ENCODE results near the gene TEAD1. TPM values are rescaled to one million over a fixed set of nuclear protein-coding genes. Genes with fewer than 3 reads are reported as not detected.

The TEAD1 gene
- total RNA-seq, 1 donor from 2014 or later = 51.9 TPM

GRCh38 chr11:12629601-12630313 is 44.5 kb upstream of the TEAD1 start:
- Histone ChIP-seq H3K36me3 (no peaks in the 10 kb centered on the region), H3K27me3 (ENCODE audit: low read depth) (no peaks in the 10 kb centered on the region), H3K4me3 (no peak overlapping the region), H3K27ac (no peak overlapping the region), H3K4me1 (no peaks in the 10 kb centered on the region), H3K9me3 (no peaks in the 10 kb centered on the region)
- DNase-seq = no peak
- ATAC-seq = no peak
- intact Hi-C loops (cut with DNase I) = no loop called here
- TF ChIP-seq CTCF (IDR thresholded peaks at IDR 0.05) = no peak

GRCh38 chr11:12631651-12632050 is 42.6 kb upstream of the TEAD1 start:
- Histone ChIP-seq H3K27ac (no peak overlapping the region), H3K27me3 (ENCODE audit: low read depth) (no peaks in the 10 kb centered on the region), H3K4me3 (no peak overlapping the region), H3K4me1 (no peaks in the 10 kb centered on the region), H3K36me3 (no peaks in the 10 kb centered on the region), H3K9me3 (no peaks in the 10 kb centered on the region)
- intact Hi-C loops (cut with DNase I) = no loop called here
- DNase-seq = no peak
- no peak for ATAC-seq
- TF ChIP-seq CTCF (IDR thresholded peaks at IDR 0.05) = no peak

- Histone ChIP-seq H3K27ac (no peak overlapping the region), H3K4me1 (no peaks in the 10 kb centered on the region), H3K9me3 (no peaks in the 10 kb centered on the region), H3K27me3 (ENCODE audit: low read depth) (no peaks in the 10 kb centered on the region), H3K36me3 (no peaks in the 10 kb centered on the region), H3K4me3 (no peak overlapping the region)
- TF ChIP-seq CTCF (IDR thresholded peaks at IDR 0.05) = no peak
- intact Hi-C loops (cut with DNase I) = no loop called here
- no peak for ATAC-seq
- no peak for DNase-seq
Observed at GRCh38 chr11:12634329-12634728, 39.9 kb upstream of the TEAD1 start.

GRCh38 chr11:12636871-12637410 is 37.3 kb upstream of the TEAD1 start:
- DNase-seq = no peak

GRCh38 chr11:12639388-12639787 is 34.8 kb upstream of the TEAD1 start:
- Histone ChIP-seq H3K27me3 (ENCODE audit: low read depth) (no peaks in the 10 kb centered on the region), H3K9me3 (no peaks in the 10 kb centered on the region), H3K27ac (no peak overlapping the region), H3K36me3 (no peaks in the 10 kb centered on the region), H3K4me3 (no peak overlapping the region), H3K4me1 (no peaks in the 10 kb centered on the region)
- no peak for ATAC-seq
- DNase-seq = no peak
- intact Hi-C loops (cut with DNase I) = no loop called here
- TF ChIP-seq CTCF (IDR thresholded peaks at IDR 0.05) = no peak

More at GRCh38 chr11:12636871-12637410, 37.3 kb upstream of the TEAD1 start:
- H3K27me3 ChIP-seq (ENCODE audit: low read depth) = no peaks in the 10 kb centered on the region
- no peak for TF ChIP-seq CTCF (IDR thresholded peaks at IDR 0.05)
- no peak overlapping the region for H3K4me3 ChIP-seq
- H3K27ac ChIP-seq = no peak overlapping the region
- ATAC-seq = no peak
- intact Hi-C loops (cut with DNase I) = no loop called here
- H3K36me3 ChIP-seq = no peaks in the 10 kb centered on the region
- H3K9me3 ChIP-seq = no peaks in the 10 kb centered on the region
- no peaks in the 10 kb centered on the region for H3K4me1 ChIP-seq
